HG03060 (cell line): Measurements from ENCODE around the gene KLK2.

Source experiments
- ATAC-seq: cut with Tn5 transposase; IDR thresholded peaks from one replicate; pipeline ENCODE4 v1.9.1; 2021; ENCODE audit warnings: low read depth, moderate number of reproducible peaks; ENCODE audit not compliant: unreplicated experiment

The KLK2 gene

GRCh38 chr19:50921426-50922316 lies 48.4 kb downstream of the KLK2 start:
- ATAC-seq = no peak

GRCh38 chr19:50922317-50922853 lies 49.1 kb downstream of the KLK2 start:
- ATAC-seq = no peak

- no peak for ATAC-seq
Observed at GRCh38 chr19:50924586-50924985, 51.3 kb downstream of the KLK2 start.

- ATAC-seq = no peak
Observed at GRCh38 chr19:50925734-50926133, 52.5 kb downstream of the KLK2 start.

- ATAC-seq = no peak
Observed at GRCh38 chr19:50926144-50926543, 52.9 kb downstream of the KLK2 start.

GRCh38 chr19:50928831-50929230 lies 55.6 kb downstream of the KLK2 start:
- ATAC-seq = no peak
